Stromal cell of bone marrow (primary cell): ENCODE measurements around the gene FRAT1.

ENCODE experiments used
- DNase-seq: peaks from one replicate; pipeline ENCODE4 v3.0.0-alpha.2; 2012; ENCODE audit warnings: low read depth

Gene FRAT1

DNA sequence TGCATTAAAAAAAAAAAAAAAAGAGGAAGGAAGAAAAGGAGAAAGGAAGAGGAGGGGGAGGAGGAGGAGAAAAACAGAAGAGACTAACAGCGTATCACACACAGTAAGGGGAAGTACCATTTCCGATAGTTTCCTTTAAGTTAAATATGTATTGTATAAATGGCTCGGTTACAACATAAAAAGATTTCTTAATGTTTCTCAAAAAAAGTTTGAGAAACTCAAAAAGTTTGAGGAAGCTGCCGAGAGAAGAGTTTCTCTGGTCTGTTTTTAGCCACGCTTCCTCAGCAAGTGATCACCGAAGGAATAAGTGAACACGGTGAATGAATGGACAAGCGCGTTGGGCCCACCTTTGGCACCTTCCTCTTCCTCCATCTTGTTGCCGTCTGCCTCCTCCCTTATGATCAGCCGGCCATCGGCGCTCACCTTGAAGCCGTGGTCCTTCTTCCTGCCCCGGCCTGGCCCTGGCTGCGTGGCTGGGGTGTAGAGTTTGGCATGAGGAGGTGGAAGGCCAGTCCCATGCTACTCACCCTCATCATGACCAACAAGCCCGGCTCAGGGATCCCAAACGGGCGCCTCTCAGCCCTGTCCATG, 46.8 kb downstream of the FRAT1 start:
- DNase-seq = no peak

DNA sequence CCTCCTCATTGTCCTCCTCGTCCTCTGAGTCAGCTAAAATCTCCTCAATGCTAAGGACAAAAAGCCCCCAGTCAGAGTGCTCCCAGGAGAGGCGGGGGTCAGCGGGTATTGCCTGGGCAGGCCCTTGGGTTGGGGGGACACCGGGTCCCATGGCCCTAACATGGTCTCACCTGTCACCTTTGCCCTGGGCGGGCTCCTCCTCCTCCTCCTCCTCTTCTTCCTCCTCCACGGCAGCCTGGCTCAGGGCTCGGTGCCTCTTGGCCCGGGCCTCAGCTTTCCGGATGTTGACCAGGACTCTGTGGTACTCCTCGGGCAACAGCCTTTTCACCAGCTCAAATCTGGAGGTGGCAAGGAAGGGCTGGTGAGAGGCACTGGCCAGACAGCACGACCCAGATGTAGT, 47.5 kb downstream of the FRAT1 start:
- DNase-seq = no peak

DNA sequence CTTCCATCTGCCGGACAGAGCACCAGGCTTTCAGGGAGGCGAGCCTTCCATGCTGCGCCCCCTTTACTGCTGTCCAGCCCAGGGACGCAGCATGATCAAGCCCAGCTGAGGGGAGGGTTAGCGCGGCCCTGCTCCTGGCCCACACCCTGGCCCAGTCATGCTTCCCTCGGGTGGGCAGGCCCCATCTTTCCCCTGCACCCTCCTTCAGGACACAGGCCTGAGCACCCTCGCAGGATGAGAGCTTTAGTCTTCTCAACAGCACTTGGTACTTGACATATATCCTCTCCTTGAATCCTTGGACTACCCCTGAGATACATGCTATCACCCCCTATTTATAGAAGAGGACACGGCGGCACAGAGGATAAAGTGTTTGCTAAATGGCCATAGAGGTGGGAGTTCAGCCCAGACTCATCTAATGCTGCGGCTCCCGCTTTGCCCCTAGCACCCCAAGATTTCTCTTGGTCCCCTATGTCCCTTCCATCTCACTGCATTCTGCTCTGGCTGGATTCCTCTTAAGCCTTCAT, 48.1 kb downstream of the FRAT1 start:
- no peak for DNase-seq
